A549 (cell line): ENCODE measurements around the gene LMBR1. TPM values are rescaled to one million over a fixed set of nuclear protein-coding genes. Genes with fewer than 3 reads are reported as not detected.

Source experiments
- ATAC-seq, 2 experiments: fragments of 200-7000 bp in 1 of 2; fragments of >200 bp in 1 of 2; cut with Nextera tagmentation in 1 of 2; cut with Tn5 transposase in 1 of 2; 3 replicates each; pipeline versions ENCODE4 v1.8.0 to v1.9.1; 2018 to 2020; ENCODE audit warnings: mild to moderate bottlenecking in 1 of 2, moderate library complexity in 1 of 2
- CTCF ChIA-PET: fragments of 300-600 bp; sonication (Branson Sonifier 250); formaldehyde crosslinking; extraction: SDS; loops from one replicate; lab custom pipeline; 2021; ENCODE audit warnings: antibody characterized with exemption, inconsistent platforms; lab: Yijun Ruan, JAX
- POLR2A ChIA-PET: fragments of 350-600 bp; formaldehyde crosslinking; extraction: SDS; loops from one replicate; lab custom pipeline; 2021; ENCODE audit warnings: antibody characterized with exemption, inconsistent platforms; lab: Yijun Ruan, JAX
- DNase-seq, 2 experiments: peaks; one replicate each; pipeline versions ENCODE4 v3.0.0 to v3.0.0-alpha.2; 2011 to 2016; ENCODE audit warnings: low read depth in 1 of 2, low spot score in 1 of 2
- FAIRE-seq: peaks from 2 replicates; lab custom pipeline; 2011; peaks lifted over from hg19 to GRCh38; lab: Jason Lieb, UNC
- H3K27ac ChIP-seq, 2 experiments: fragments of >200 bp; sonication (Bioruptor Twin); formaldehyde crosslinking; 3 replicates each; pipeline ENCODE4 v1.5.1; 2016 to 2017
- H3K4me1 ChIP-seq: fragments of >200 bp; sonication (Bioruptor Twin); formaldehyde crosslinking; 3 replicates; pipeline ENCODE4 v1.6.1; 2016
- H3K4me2 ChIP-seq: fragments of >200 bp; sonication (Bioruptor Twin); formaldehyde crosslinking; 3 replicates; pipeline ENCODE4 v1.6.1; 2016
- H3K4me3 ChIP-seq: fragments of >200 bp; sonication (Bioruptor Twin); formaldehyde crosslinking; 3 replicates; pipeline ENCODE4 v1.5.1; 2016
- H3K9me3 ChIP-seq: fragments of >200 bp; sonication (Bioruptor Twin); formaldehyde crosslinking; 3 replicates; pipeline ENCODE4 v1.6.1; 2016
- BHLHE40 ChIP-seq: IDR thresholded peaks from 2 replicates; pipeline ENCODE4 v1.6.1; 2012; ENCODE audit warnings: low read depth, low read length, inconsistent platforms
- CHD4 ChIP-seq: fragments of 200-600 bp; sonication (generic); IDR thresholded peaks from 2 replicates; pipeline ENCODE4 v1.6.1; 2016; ENCODE audit warnings: antibody characterized with exemption, mild to moderate bottlenecking, borderline replicate concordance
- CTCF ChIP-seq: fragments of >200 bp; sonication (Bioruptor Twin); formaldehyde crosslinking; IDR thresholded peaks from 3 replicates; pipeline ENCODE4 v1.5.1; 2016
- EP300 ChIP-seq, 2 experiments: fragments of >200 bp; sonication (Bioruptor Twin); formaldehyde crosslinking; IDR thresholded peaks; 2 replicates in 1 of 2; 3 replicates in 1 of 2; pipeline ENCODE4 v1.6.1; 2016 to 2017
- GATA3 ChIP-seq: IDR thresholded peaks from 2 replicates; pipeline ENCODE4 v1.6.1; 2012; ENCODE audit warnings: borderline replicate concordance
- JUNB ChIP-seq: fragments of >200 bp; sonication (Bioruptor Twin); formaldehyde crosslinking; IDR thresholded peaks from 2 replicates; pipeline ENCODE4 v1.6.1; 2016
- MAFK ChIP-seq: fragments of 450-650 bp; IDR thresholded peaks from 2 replicates; pipeline ENCODE4 v1.6.1; 2014; ENCODE audit not compliant: partially characterized antibody
- MAX ChIP-seq: IDR thresholded peaks from 2 replicates; pipeline ENCODE4 v1.6.1; 2012
- MYC ChIP-seq: IDR thresholded peaks from 2 replicates; pipeline ENCODE4 v1.6.1; 2012; ENCODE audit warnings: mild to moderate bottlenecking, inconsistent platforms, low read length, improper control_type of control experiment, borderline replicate concordance
- NFE2L2 ChIP-seq: fragments of 150-350 bp; conservative IDR thresholded peaks from 2 replicates; pipeline ENCODE4 v1.6.1; 2014; ENCODE audit warnings: low read length
- RAD21 ChIP-seq, 2 experiments: fragments of >200 bp in 1 of 2; sonication (Bioruptor Twin) in 1 of 2; formaldehyde crosslinking in 1 of 2; IDR thresholded peaks in 1 of 2; conservative IDR thresholded peaks in 1 of 2; 2 replicates in 1 of 2; 3 replicates in 1 of 2; pipeline ENCODE4 v1.6.1; 2012 to 2018; ENCODE audit warnings: inconsistent platforms in 1 of 2
- RCOR1 ChIP-seq: fragments of 150-350 bp; IDR thresholded peaks from 2 replicates; pipeline ENCODE4 v1.6.1; 2014; ENCODE audit warnings: antibody characterized with exemption, low read length, low read depth
- RFX5 ChIP-seq: fragments of 450-650 bp; IDR thresholded peaks from 2 replicates; pipeline ENCODE4 v1.7.1; 2014; ENCODE audit warnings: antibody characterized with exemption, mild to moderate bottlenecking, moderate library complexity
- RNF2 ChIP-seq: fragments of 200-600 bp; sonication (generic); IDR thresholded peaks from 2 replicates; pipeline ENCODE4 v1.6.1; 2016; ENCODE audit warnings: low read depth, mild to moderate bottlenecking, antibody characterized with exemption, moderate library complexity, borderline replicate concordance
- SMC3 ChIP-seq: fragments of >200 bp; sonication (Bioruptor Twin); formaldehyde crosslinking; IDR thresholded peaks from 3 replicates; pipeline ENCODE4 v1.6.1; 2018; ENCODE audit warnings: inconsistent platforms
- SREBF2 ChIP-seq: fragments of 450-650 bp; IDR thresholded peaks from 2 replicates; pipeline ENCODE4 v1.6.1; 2014; ENCODE audit warnings: mild to moderate bottlenecking, moderate library complexity
- TFCP2L1 ChIP-seq: fragments of 250-450 bp; sonication (Bioruptor Pico); IDR thresholded peaks from 2 replicates; pipeline ENCODE4 v1.5.0; 2021; ENCODE audit warnings: mild to moderate bottlenecking
- ZFP36 ChIP-seq: fragments of 450-650 bp; IDR thresholded peaks from 2 replicates; pipeline ENCODE4 v1.6.1; 2014; ENCODE audit warnings: borderline replicate concordance; ENCODE audit not compliant: partially characterized antibody
- ZNF302 ChIP-seq: fragments of 250-450 bp; sonication (Bioruptor Pico); IDR thresholded peaks from 2 replicates; pipeline ENCODE4 v1.9.0; 2021; ENCODE audit warnings: inconsistent platforms, mild to moderate bottlenecking, moderate library complexity
- WGBS: methylation state at CpG from one replicate; pipeline ENCODE4 v1.1.6; 2017; ENCODE audit errors: missing lambda C conversion rate; 5-methylcytosine and 5-hydroxymethylcytosine counted together
- polyA plus RNA-seq, 4 experiments: library from polyadenylated mRNA; depleted of rRNA in 3 of 4; stranded (reverse); fragments of >200 nt; fragmentation: RNase III in 1 of 4; extraction: RNeasy Plus Mini Kit Qiagen cat#74134 plus additional on column Dnase treatment in 1 of 4; gene quantifications; 2 replicates in 3 of 4; 3 replicates in 1 of 4; pipeline ENCODE4 v1.2.3, GENCODE V29; 2011 to 2017

The LMBR1 gene
- polyA plus RNA-seq, 2 of the 4 experiments (the other 2 are of a cell fraction), result 33.2 to 42.3 TPM

GRCh38 chr7:156677374-156678054 lies 215.5 kb downstream of the LMBR1 start:
- WGBS, result 98% methylated on average over 9 of the region's 9 CpGs
- TF ChIP-seq NFE2L2 (no peak), RNF2 (no peak), MAFK (peak; percentile 42)
- Histone ChIP-seq H3K4me1 (no peaks in the 10 kb centered on the region), H3K4me2 (no peak overlapping the region), H3K9me3 (no peaks in the 10 kb centered on the region), H3K27ac (no peak overlapping the region), H3K4me3 (no peak overlapping the region)
- no peak for FAIRE-seq
- ATAC-seq, result no peak
- ChIA-PET CTCF (no interaction called here), POLR2A (no interaction called here)
- DNase-seq, result no peak

GRCh38 chr7:156676263-156676662 lies 216.7 kb downstream of the LMBR1 start:
- H3K4me2 ChIP-seq, result no peak overlapping the region
- no peaks in the 10 kb centered on the region for H3K9me3 ChIP-seq
- no peak for DNase-seq
- ATAC-seq, result no peak
- ChIA-PET POLR2A (no interaction called here), CTCF (no interaction called here)
- no peak for FAIRE-seq
- no peaks in the 10 kb centered on the region for H3K4me1 ChIP-seq
- WGBS, result 82% methylated on average over 19 of the region's 19 CpGs
- no peak overlapping the region for H3K27ac ChIP-seq
- no peak overlapping the region for H3K4me3 ChIP-seq
- TF ChIP-seq TFCP2L1 (CRISPR knock-in tag), result no peak
- no peak for TF ChIP-seq RFX5
- no peak for TF ChIP-seq SMC3
- no peak for TF ChIP-seq RNF2
- TF ChIP-seq BHLHE40, result no peak
- TF ChIP-seq ZNF302 (CRISPR knock-in tag), result no peak
- TF ChIP-seq GATA3, result no peak

- DNase-seq, result no peak
- no peak for FAIRE-seq
- Histone ChIP-seq H3K4me1 (no peaks in the 10 kb centered on the region), H3K9me3 (no peaks in the 10 kb centered on the region), H3K4me2 (no peak overlapping the region)
- ChIA-PET POLR2A (no interaction called here), CTCF (no interaction called here)
- TF ChIP-seq RAD21 (conservative IDR thresholded peaks at IDR 0.05 in 1 of 2, IDR thresholded peaks at IDR 0.05 in 1 of 2) (no peak), CTCF (no peak), RNF2 (no peak), RCOR1 (no peak), ZFP36 (no peak)
- TF ChIP-seq, all 56 proteins: peak for 0
- Histone ChIP-seq H3K4me3 (no peak overlapping the region), H3K27ac (no peak overlapping the region)
- WGBS, result 76% methylated on average over 9 of the region's 9 CpGs
- ATAC-seq, result no peak
Observed at GRCh38 chr7:156675721-156676120, 217.3 kb downstream of the LMBR1 start.

GRCh38 chr7:156673902-156674301 lies 219.1 kb downstream of the LMBR1 start:
- Histone ChIP-seq H3K4me3 (no peak overlapping the region), H3K4me2 (no peak overlapping the region), H3K4me1 (no peaks in the 10 kb centered on the region), H3K9me3 (no peaks in the 10 kb centered on the region), H3K27ac (no peak overlapping the region)
- no peak for ATAC-seq
- 87% methylated on average over 9 of the region's 9 CpGs for WGBS
- no peak for TF ChIP-seq JUNB
- peak; percentile 96 for TF ChIP-seq MAFK
- CTCF ChIA-PET, result no interaction called here
- FAIRE-seq, result no peak
- POLR2A ChIA-PET, result no interaction called here
- no peak for DNase-seq

- Histone ChIP-seq H3K4me1 (no peaks in the 10 kb centered on the region), H3K4me3 (no peak overlapping the region), H3K4me2 (no peak overlapping the region), H3K9me3 (no peaks in the 10 kb centered on the region), H3K27ac (no peak overlapping the region)
- FAIRE-seq (no peak), DNase-seq (no peak), ATAC-seq (no peak)
- no peak for TF ChIP-seq CHD4
- no peak for TF ChIP-seq EP300 (IDR thresholded peaks at IDR 0.05)
- no peak for TF ChIP-seq MYC
- TF ChIP-seq SREBF2, result no peak
- TF ChIP-seq MAX, result no peak
- ChIA-PET POLR2A (no interaction called here), CTCF (no interaction called here)
- 93% methylated on average over 6 of the region's 6 CpGs for WGBS
Observed at GRCh38 chr7:156673454-156673853, 219.5 kb downstream of the LMBR1 start.
